Measurements from ENCODE around the gene LDLRAD4.

- no peak for TF ChIP-seq POLR2A (IDR thresholded peaks at IDR 0.05)
- no peak for TF ChIP-seq CTCF (IDR thresholded peaks at IDR 0.05)
- TF ChIP-seq EP300 (IDR thresholded peaks at IDR 0.05): no peak
These were observed 28.9 kb downstream of the LDLRAD4 start for GRCh38 chr18:13247506-13247905.

Data from upper lobe of left lung (tissue), 4 donors.